ENCODE data around the gene PTPRA. TPM values are rescaled to one million over a fixed set of nuclear protein-coding genes. Genes with fewer than 3 reads are reported as not detected.

Gene PTPRA
- total RNA-seq, 1 donor from 2014 or later, result 43.6 TPM

DNA sequence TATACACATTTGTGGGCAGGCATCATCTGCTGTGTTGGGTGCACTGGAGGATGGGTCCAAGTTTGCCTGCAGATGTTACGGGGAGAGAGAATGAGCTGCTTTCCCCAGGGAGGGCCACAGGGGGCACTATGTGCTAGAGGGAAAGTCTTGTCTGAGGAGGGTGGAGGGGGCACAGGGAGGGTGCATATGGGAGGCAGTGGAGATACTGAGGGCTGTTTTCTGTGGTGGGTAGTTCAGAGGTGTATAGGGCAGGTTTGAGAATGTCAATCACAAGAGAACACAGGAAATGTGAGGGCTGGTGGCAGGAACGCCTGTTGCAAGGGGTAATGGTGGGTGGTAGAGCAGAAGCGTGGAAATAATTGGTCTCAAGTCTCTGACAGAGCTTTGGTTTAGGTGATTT, 7.7 kb upstream of the PTPRA start:
- Mint-ChIP-seq H3K36me3 (ENCODE audit: low read depth) (peaks cover 41% of the 10 kb centered on the region), H3K4me3 (no peak overlapping the region), H3K4me1 (no peaks in the 10 kb centered on the region), H3K27me3 (no peaks in the 10 kb centered on the region), H3K27ac (no peak overlapping the region), H3K9me3 (no peaks in the 10 kb centered on the region)
- ChIA-PET CTCF (interaction anchor here (0.7 kb wide), 1 partner anchor 133 kb away, joined by 3 read pairs; no protein-coding TSS in a partner anchor), POLR2A (no interaction called here)
- ATAC-seq (ENCODE audit: low read depth) (no peak), DNase-seq (no peak)
- TF ChIP-seq, protein P1, sequence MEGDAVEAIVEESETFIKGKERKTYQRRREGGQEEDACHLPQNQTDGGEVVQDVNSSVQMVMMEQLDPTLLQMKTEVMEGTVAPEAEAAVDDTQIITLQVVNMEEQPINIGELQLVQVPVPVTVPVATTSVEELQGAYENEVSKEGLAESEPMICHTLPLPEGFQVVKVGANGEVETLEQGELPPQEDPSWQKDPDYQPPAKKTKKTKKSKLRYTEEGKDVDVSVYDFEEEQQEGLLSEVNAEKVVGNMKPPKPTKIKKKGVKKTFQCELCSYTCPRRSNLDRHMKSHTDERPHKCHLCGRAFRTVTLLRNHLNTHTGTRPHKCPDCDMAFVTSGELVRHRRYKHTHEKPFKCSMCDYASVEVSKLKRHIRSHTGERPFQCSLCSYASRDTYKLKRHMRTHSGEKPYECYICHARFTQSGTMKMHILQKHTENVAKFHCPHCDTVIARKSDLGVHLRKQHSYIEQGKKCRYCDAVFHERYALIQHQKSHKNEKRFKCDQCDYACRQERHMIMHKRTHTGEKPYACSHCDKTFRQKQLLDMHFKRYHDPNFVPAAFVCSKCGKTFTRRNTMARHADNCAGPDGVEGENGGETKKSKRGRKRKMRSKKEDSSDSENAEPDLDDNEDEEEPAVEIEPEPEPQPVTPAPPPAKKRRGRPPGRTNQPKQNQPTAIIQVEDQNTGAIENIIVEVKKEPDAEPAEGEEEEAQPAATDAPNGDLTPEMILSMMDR (IDR thresholded peaks at IDR 0.05), result no peak
- intact Hi-C loops (cut with micrococcal nuclease), result no loop called here

DNA sequence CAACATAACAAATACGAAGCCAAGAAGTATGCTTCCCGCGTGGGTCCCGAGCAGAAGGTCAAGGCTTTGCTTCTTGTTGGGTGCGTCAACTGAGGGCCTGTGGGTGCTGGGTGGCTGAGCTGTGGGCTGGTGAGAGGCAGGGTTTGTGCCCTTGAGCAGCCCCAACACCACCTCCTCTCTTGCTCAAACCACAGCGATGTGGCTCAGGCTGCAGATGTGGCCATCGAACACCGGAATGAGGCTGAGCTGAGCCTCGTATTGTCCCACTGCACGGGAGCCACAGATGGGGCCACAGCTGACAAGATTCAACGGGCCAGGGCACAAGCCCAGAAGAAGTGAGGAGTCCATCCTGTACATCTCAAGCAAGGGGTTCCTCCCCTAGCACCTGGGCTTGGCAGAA, 7.0 kb upstream of the PTPRA start:
- ChIA-PET POLR2A (no interaction called here), CTCF (no interaction called here)
- no peak for ATAC-seq (ENCODE audit: low read depth)
- no peak for DNase-seq
- Mint-ChIP-seq H3K27ac (no peak overlapping the region), H3K9me3 (no peaks in the 10 kb centered on the region), H3K36me3 (ENCODE audit: low read depth) (peaks cover 36% of the 10 kb centered on the region), H3K4me1 (no peaks in the 10 kb centered on the region), H3K4me3 (no peak overlapping the region), H3K27me3 (no peaks in the 10 kb centered on the region)
- intact Hi-C loops (cut with micrococcal nuclease), result no loop called here
- TF ChIP-seq, protein P1 (IDR thresholded peaks at IDR 0.05), result no peak

DNA sequence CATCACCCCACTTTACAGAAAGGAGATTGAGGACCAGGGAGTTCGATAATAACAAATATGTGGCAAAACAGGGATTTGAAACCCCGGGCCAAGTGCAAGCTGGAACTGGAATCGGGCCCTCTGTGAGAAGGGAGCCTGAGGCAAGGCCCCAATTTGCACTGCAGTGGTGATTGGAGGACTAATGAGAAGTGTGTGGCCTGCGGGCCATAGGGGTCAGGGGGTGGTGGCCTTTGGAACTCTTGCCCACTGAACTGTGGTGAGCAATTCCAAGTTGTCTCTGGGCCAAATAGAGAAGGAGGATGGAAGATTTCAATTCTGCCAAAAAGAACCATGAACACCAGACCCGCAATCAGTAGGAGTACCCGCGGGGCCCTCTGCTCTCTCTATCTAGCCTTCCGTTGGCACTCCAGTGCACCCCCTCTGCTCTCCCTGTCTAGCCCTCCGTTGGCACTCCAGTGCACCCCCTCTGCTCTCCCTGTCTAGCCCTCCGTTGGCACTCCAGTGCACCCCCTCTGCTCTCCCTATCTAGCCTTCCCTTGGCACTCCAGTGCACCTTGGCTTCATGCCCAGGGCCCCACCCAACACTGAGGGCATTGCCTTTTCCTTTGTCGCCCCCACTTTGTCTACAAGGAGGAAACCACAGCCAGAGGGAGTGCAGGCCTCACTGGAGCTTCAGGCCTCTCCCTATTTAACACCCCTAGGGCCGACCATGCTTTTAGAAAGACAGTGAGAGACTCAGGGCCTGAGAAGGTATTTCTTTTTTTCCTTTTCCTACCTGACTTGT, 6.0 kb upstream of the PTPRA start:
- Mint-ChIP-seq H3K27me3 (peaks cover 4% of the 10 kb centered on the region), H3K9me3 (no peaks in the 10 kb centered on the region), H3K4me3 (no peak overlapping the region), H3K4me1 (peaks cover 6% of the 10 kb centered on the region), H3K27ac (no peak overlapping the region), H3K36me3 (ENCODE audit: low read depth) (peaks cover 28% of the 10 kb centered on the region)
- ChIA-PET POLR2A (no interaction called here), CTCF (no interaction called here)
- ATAC-seq (ENCODE audit: low read depth) (no peak), DNase-seq (no peak)
- TF ChIP-seq, protein P1 (IDR thresholded peaks at IDR 0.05), result no peak
- intact Hi-C loops (cut with micrococcal nuclease), result no loop called here

DNA sequence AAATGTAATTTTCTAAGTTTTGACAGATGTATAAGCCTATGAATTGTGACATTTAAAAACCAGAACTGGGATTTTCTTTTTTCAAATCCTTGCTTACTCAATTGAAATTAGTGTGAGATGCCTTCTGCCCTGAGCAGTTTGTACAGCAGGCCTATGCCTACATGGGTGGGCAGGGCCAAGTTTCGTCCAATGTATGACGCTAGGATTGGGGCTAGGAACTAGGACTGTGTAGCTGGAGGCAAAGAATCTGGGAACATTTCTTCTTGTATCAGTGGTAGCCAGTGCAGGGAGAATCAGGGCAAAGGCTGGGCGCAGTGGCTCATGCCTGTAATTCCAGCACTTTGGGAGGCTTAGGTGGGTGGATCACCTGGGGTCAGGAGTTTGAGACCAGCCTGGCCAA, 3.9 kb upstream of the PTPRA start:
- Mint-ChIP-seq H3K27ac (no peak overlapping the region), H3K36me3 (ENCODE audit: low read depth) (peaks cover 24% of the 10 kb centered on the region), H3K4me1 (peaks cover 13% of the 10 kb centered on the region), H3K9me3 (no peaks in the 10 kb centered on the region), H3K27me3 (peaks cover 4% of the 10 kb centered on the region), H3K4me3 (no peak overlapping the region)
- POLR2A ChIA-PET, result interaction anchor here (0.7 kb wide), 1 partner anchor 17 kb away, joined by 3 read pairs; no protein-coding TSS in a partner anchor
- CTCF ChIA-PET, result no interaction called here
- intact Hi-C loops (cut with micrococcal nuclease), result no loop called here
- DNase-seq, result no peak
- TF ChIP-seq, protein P1 (IDR thresholded peaks at IDR 0.05), result no peak
- no peak for ATAC-seq (ENCODE audit: low read depth)

DNA sequence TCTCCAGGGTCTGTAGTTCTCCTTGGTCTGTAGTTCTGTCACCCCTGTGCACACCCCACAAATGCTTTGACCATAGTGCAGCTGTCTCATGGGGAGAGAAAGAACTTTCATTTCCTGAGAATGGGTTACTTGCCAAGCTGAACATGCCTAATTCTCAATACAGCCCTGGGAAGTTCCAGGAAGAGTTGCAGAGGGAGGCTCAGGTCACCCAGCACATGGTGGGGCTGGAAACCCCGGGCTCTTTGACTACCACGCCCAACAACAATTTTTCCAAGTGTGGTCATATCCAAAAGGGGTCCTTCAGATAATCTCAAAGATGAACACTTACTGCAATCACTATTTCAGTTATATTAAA, 2.2 kb upstream of the PTPRA start:
- Mint-ChIP-seq H3K27me3 (peaks cover 4% of the 10 kb centered on the region), H3K4me1 (peaks cover 29% of the 10 kb centered on the region), H3K9me3 (no peaks in the 10 kb centered on the region), H3K36me3 (ENCODE audit: low read depth) (peaks cover 9% of the 10 kb centered on the region), H3K27ac (no peak overlapping the region), H3K4me3 (no peak overlapping the region)
- POLR2A ChIA-PET, result no interaction called here
- CTCF ChIA-PET, result no interaction called here
- TF ChIP-seq, protein P1 (IDR thresholded peaks at IDR 0.05), result no peak
- intact Hi-C loops (cut with micrococcal nuclease), result loop anchor here (5.0 to 10.0 kb wide), 5 partner anchors 111 to 284 kb away; partner anchors contain the start of genes EBF4, FASTKD5, MRPS26 and UBOX5
- ATAC-seq (ENCODE audit: low read depth) (no peak), DNase-seq (no peak)

Data from activated B cell treated with CpG ODN at 0.5 μM for 24 hours (primary cell).